MM.1S (cell line): ENCODE results near the gene FN3K.

Experiments used
- DNase-seq: peaks from one replicate; pipeline ENCODE4 v3.0.0-alpha.2; 2015
- H2AFZ ChIP-seq: fragments of 300-600 bp; sonication (generic); 2 replicates; pipeline ENCODE4 v1.6.0; 2016; ENCODE audit warnings: antibody characterized with exemption, low read length
- H3F3A ChIP-seq: fragments of 300-600 bp; sonication (generic); 2 replicates; pipeline ENCODE4 v1.6.1; 2016; ENCODE audit warnings: mild to moderate bottlenecking, antibody characterized with exemption, low read length, moderate library complexity, mixed read lengths; ENCODE audit not compliant: insufficient read depth
- H3K27ac ChIP-seq: fragments of 300-600 bp; sonication (generic); 2 replicates; pipeline ENCODE4 v1.5.1; 2016; ENCODE audit warnings: mild to moderate bottlenecking, low read length
- H3K27me3 ChIP-seq: fragments of 300-600 bp; sonication (generic); replicated peaks from 2 replicates; pipeline ENCODE4 v1.6.0; 2016; ENCODE audit warnings: low read length; ENCODE audit not compliant: insufficient read depth
- H3K36me3 ChIP-seq: fragments of 300-600 bp; sonication (generic); replicated peaks from 2 replicates; pipeline ENCODE4 v1.6.1; 2016; ENCODE audit warnings: mild to moderate bottlenecking, low read length, mixed read lengths; ENCODE audit not compliant: insufficient read depth
- H3K4me1 ChIP-seq: fragments of 300-600 bp; sonication (generic); 2 replicates; pipeline ENCODE4 v1.6.1; 2016; ENCODE audit warnings: low read length, mixed read lengths
- H3K4me2 ChIP-seq: fragments of 300-600 bp; sonication (generic); 2 replicates; pipeline ENCODE4 v1.6.0; 2016; ENCODE audit warnings: low read depth, low read length
- H3K4me3 ChIP-seq: fragments of 300-600 bp; sonication (generic); 2 replicates; pipeline ENCODE4 v1.5.1; 2016; ENCODE audit warnings: low read length, mixed read lengths
- H3K79me2 ChIP-seq: fragments of 300-600 bp; sonication (generic); 2 replicates; pipeline ENCODE4 v1.6.1; 2016; ENCODE audit warnings: mixed run types, low read length, mixed read lengths
- H3K9ac ChIP-seq: fragments of 300-600 bp; sonication (generic); 2 replicates; pipeline ENCODE4 v1.6.1; 2016; ENCODE audit warnings: low read length, mixed read lengths
- H3K9me2 ChIP-seq: fragments of 300-600 bp; sonication (generic); replicated peaks from 2 replicates; pipeline ENCODE4 v1.6.1; 2016; ENCODE audit warnings: mild to moderate bottlenecking, low read length, mixed read lengths; ENCODE audit not compliant: insufficient read depth
- H3K9me3 ChIP-seq: fragments of 300-600 bp; sonication (generic); replicated peaks from 2 replicates; pipeline ENCODE4 v1.6.1; 2016; ENCODE audit warnings: mild to moderate bottlenecking, low read length, mixed read lengths; ENCODE audit not compliant: insufficient read depth
- H4K20me1 ChIP-seq: fragments of 300-600 bp; sonication (generic); 2 replicates; pipeline ENCODE4 v1.6.1; 2016; ENCODE audit warnings: mild to moderate bottlenecking, low read length, moderate library complexity, mixed read lengths; ENCODE audit not compliant: insufficient read depth
- CTCF ChIP-seq: fragments of 300-600 bp; sonication (generic); IDR thresholded peaks from 2 replicates; pipeline ENCODE4 v1.5.1; 2016; ENCODE audit warnings: antibody characterized with exemption, low read length, mixed read lengths
- EZH2 ChIP-seq: fragments of 300-600 bp; sonication (generic); optimal IDR thresholded peaks from 2 replicates; pipeline ENCODE3; 2017; ENCODE audit warnings: low read depth, mild to moderate bottlenecking, antibody characterized with exemption, low read length, mixed read lengths
- EZH2phosphoT487 ChIP-seq: fragments of 300-600 bp; sonication (generic); IDR thresholded peaks from 2 replicates; pipeline ENCODE4 v1.6.1; 2018; ENCODE audit warnings: antibody characterized with exemption, low read length

Gene FN3K

DNA sequence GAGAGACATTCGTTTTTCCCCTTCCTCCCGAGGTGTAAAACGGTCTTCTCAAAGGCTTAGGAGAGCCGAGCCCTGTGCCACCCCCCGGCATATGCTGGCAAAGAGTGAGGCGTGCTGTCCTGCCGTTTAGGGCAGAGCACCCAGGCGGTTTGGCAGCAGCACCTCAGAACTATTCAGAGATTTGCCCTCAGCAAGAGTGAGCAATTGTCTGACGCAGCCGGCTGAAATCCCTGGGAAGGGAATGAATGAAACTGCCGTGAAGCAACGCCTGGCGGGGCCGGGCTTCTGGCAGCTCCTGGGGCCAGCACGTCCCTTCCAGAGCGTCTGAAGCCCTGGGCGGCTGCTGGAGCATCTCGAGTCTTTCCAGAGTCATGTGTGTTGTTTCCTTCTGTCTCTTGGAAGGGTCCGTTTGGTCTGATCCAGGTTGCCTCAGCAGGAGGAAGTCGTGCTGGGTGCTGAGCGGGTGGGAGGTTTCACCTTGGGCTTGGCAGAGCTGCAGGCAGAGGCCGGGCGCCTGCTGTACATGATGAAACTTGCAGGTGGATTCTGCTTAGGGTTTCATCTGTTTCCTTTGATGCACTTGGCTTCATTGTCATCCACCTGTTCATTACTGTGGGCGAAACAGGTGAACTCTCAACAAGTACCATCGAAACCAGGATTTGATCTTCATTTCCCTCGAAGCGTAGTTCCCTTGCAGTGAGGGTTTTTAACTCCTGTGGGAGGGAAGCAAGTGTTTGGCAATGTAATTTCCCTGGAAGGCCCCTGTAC lies 51.9 kb downstream of the FN3K start:
- Histone ChIP-seq H3K9ac (peak overlapping the region; percentile 46), H3K27me3 (no peaks in the 10 kb centered on the region), H2AFZ (0 out of 2 replicates have a peak overlapping the region, but pooled peaks have one; percentile 42), H4K20me1 (no peaks in the 10 kb centered on the region), H3K4me2 (peak overlapping the region; percentile 58), H3K9me3 (no peaks in the 10 kb centered on the region), H3K4me3 (peak overlapping the region; percentile 39), H3K79me2 (peaks cover 32% of the 10 kb centered on the region), H3K36me3 (no peaks in the 10 kb centered on the region), H3K27ac (peak overlapping the region; percentile 85), H3K4me1 (peaks cover 32% of the 10 kb centered on the region), H3K9me2 (no peaks in the 10 kb centered on the region), H3F3A (peaks cover 19% of the 10 kb centered on the region)
- TF ChIP-seq EZH2phosphoT487 (no peak), CTCF (no peak), EZH2 (no peak)
- DNase-seq: peak; percentile 92

GRCh38 chr17:82788206-82789001 lies 53.0 kb downstream of the FN3K start:
- H2AFZ ChIP-seq: no peak overlapping the region
- H3F3A ChIP-seq: peaks cover 17% of the 10 kb centered on the region
- no peak overlapping the region for H3K4me3 ChIP-seq
- no peaks in the 10 kb centered on the region for H3K36me3 ChIP-seq
- no peak for TF ChIP-seq CTCF
- TF ChIP-seq EZH2phosphoT487: no peak
- no peak for TF ChIP-seq EZH2
- no peaks in the 10 kb centered on the region for H4K20me1 ChIP-seq
- peak overlapping the region; percentile 85; the same call in 1 of the 2 replicates for H3K27ac ChIP-seq
- no peak for DNase-seq
- no peak overlapping the region for H3K9ac ChIP-seq
- H3K27me3 ChIP-seq: no peaks in the 10 kb centered on the region
- no peaks in the 10 kb centered on the region for H3K9me2 ChIP-seq
- peaks cover 27% of the 10 kb centered on the region for H3K4me1 ChIP-seq
- H3K4me2 ChIP-seq: peak overlapping the region; percentile 58; the same call in 1 of the 2 replicates
- H3K9me3 ChIP-seq: no peaks in the 10 kb centered on the region
- peaks cover 29% of the 10 kb centered on the region for H3K79me2 ChIP-seq

GRCh38 chr17:82789051-82789592 lies 53.7 kb downstream of the FN3K start:
- Histone ChIP-seq H3K79me2 (peaks cover 34% of the 10 kb centered on the region), H3K9ac (no peak overlapping the region)

More at GRCh38 chr17:82789051-82789592, 53.7 kb downstream of the FN3K start:
- no peaks in the 10 kb centered on the region for H3K9me3 ChIP-seq
- TF ChIP-seq EZH2 (no peak), EZH2phosphoT487 (no peak), CTCF (no peak)
- peaks cover 17% of the 10 kb centered on the region for H3F3A ChIP-seq
- no peaks in the 10 kb centered on the region for H3K9me2 ChIP-seq
- no peak for DNase-seq
- no peaks in the 10 kb centered on the region for H4K20me1 ChIP-seq
- no peak overlapping the region for H3K4me2 ChIP-seq
- no peak overlapping the region for H2AFZ ChIP-seq
- H3K27me3 ChIP-seq: no peaks in the 10 kb centered on the region
- no peak overlapping the region for H3K27ac ChIP-seq
- H3K36me3 ChIP-seq: no peaks in the 10 kb centered on the region
- H3K4me3 ChIP-seq: no peak overlapping the region
- H3K4me1 ChIP-seq: peaks cover 25% of the 10 kb centered on the region
